ENCODE data around the gene TFDP2.
"Not testable (repeated sequence)": the region's sequence is repeated elsewhere in the genome, so short reads cannot be mapped to it uniquely, and the experiment has no call there.

TFDP2 gene

DNA sequence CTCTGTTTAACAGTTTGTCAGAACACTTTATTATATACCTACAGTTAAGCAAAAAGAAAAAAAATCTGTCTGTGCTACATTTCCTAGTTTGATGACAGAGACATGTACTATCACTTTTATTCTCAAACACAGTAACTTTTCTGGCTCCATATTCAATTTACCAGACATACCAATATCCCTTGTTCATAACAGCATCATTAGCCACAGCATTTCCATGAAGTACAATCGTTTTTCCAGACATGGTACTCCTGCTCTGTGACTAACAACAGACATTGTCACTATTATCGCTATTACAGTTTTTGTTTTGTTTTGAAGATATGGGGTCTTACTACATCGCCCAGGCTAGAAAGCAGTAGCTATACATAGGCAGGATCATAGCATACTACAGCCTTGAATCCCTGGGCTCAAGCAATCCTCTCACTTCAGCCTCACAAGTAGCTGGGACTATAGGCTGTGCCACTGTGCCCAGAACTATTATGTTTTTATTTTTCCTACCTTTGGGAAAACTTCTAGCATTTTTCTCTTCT is 14.5 kb downstream of the TFDP2 start:
- in situ Hi-C loops (cut with MboI; ENCODE audit: low pct_unique_long_range_greater_than_20kb, low sequenced_read_pairs): no loop called here
- no peak for DNase-seq

DNA sequence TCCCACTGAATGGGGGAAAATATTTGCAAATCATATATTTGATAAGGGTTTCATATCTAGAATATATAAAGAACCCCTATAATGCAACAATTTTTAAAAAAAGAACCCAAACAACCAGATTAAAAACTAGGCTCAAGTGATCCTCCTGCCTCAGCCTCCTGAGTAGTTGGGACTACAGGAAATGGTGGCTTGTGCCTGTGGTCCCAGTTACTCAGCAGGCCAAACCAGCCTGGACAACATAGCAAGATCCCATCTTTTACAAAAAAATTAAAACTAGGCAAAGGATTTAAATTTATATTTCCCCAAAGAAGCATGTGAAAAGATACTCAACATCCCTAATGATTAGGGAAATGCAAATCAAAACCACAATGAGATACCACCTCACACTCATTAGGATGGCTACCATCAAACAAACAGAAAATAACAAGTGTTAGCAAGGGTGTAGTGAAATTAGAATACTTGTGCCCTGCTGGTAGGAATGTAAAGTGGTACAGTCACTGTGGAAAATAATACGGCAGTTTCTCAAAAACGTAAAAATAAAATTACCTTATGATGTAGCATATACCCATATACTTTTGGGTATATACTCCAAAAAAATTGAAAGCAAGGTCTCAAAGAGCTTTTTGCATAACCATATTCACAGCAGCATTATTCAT is 19.7 kb downstream of the TFDP2 start:
- DNase-seq: no peak
- in situ Hi-C loops (cut with MboI; ENCODE audit: low pct_unique_long_range_greater_than_20kb, low sequenced_read_pairs): no loop called here

DNA sequence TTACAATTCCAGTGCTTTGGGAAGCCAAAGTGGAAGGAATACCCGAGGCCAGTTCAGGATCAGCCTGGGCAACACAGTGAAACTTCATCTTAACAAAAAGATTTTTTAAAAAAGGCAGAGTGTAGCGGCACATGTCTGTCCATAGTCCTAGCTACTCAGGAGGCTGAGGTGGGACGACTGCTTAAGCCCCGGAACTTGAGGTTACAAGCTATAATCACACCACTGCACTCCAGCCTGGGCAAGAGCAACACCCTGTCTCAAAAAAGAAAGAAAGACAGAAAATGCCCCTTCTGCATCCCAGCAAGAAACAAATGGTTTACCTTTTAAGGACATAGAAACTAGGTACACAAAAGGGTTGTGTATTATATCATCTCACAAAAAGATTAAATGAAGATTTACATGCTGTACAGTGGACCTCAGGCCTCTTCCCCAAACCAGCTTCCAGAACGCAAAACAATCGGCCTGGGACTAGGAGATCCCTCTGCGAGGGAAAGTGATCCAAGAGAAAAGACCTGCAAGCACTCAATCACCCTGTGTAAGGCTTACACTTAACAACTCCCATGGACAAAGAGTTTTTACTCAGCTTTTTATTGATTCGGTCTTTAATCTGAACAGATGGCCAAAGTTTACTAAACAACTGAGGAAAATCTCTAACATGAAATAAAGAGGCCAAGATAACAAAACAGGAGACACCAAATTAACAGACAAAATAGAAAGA is 21.2 kb downstream of the TFDP2 start:
- no peak for DNase-seq
- in situ Hi-C loops (cut with MboI; ENCODE audit: low pct_unique_long_range_greater_than_20kb, low sequenced_read_pairs): no loop called here

DNA sequence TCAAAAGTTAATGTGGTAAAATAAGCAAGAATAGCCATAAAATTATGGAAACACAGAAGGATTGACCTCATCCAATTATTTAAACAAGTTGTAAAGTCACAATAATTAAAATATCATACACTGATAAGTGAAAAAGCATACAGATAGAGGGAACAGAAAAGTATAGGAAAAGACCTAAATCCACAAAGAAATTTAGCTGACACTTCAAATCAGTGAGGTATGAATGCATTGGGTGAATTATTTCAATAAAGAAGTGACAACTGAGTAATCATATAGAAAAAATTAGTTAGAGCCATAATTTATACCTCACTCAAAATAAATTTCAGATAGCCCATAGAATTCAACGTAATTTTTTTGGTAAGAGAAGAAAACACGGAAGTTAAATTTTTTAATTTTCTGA is 25.1 kb downstream of the TFDP2 start:
- in situ Hi-C loops (cut with MboI; ENCODE audit: low pct_unique_long_range_greater_than_20kb, low sequenced_read_pairs): no loop called here
- no peak for DNase-seq

DNA sequence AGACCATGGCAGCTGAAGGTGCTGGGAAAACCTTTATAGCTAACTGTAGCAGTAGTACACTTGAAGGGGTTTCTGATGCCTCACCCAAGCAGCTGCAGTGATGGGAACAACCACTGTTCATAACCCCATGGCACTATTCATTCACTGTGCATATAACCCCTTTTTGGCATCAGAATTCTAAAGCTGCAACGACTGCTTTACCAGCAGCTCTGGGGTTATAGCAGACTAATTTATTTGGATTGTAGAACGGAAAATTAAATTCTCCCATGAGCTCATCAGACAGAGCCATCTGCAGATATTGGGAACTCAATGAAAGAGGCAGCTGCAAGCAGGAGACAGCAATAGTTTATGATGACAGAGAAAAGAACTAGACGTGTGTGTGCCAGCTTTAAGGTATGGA is 28.6 kb downstream of the TFDP2 start:
- in situ Hi-C loops (cut with MboI; ENCODE audit: low pct_unique_long_range_greater_than_20kb, low sequenced_read_pairs): no loop called here
- no peak for DNase-seq

DNA sequence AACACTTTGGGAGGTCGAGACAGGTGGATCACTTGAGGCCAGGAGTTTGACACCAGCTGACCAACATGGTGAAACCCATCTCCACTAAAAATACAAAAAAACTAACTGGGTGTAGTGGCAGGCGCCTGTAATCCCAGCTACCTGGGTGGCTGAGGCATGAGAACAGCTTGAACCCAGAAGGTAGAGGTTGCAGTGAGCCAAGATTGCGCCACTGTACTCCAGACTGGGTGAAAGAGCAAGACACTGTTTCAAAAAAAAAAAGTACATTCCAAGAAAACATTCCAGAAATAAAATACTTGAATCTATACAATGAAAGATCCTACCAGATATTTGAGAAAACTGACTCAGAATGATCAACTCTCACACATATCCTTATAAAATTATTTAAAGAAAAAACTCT is 30.4 kb downstream of the TFDP2 start:
- in situ Hi-C loops (cut with MboI; ENCODE audit: low pct_unique_long_range_greater_than_20kb, low sequenced_read_pairs): no loop called here
- no peak for DNase-seq

DNA sequence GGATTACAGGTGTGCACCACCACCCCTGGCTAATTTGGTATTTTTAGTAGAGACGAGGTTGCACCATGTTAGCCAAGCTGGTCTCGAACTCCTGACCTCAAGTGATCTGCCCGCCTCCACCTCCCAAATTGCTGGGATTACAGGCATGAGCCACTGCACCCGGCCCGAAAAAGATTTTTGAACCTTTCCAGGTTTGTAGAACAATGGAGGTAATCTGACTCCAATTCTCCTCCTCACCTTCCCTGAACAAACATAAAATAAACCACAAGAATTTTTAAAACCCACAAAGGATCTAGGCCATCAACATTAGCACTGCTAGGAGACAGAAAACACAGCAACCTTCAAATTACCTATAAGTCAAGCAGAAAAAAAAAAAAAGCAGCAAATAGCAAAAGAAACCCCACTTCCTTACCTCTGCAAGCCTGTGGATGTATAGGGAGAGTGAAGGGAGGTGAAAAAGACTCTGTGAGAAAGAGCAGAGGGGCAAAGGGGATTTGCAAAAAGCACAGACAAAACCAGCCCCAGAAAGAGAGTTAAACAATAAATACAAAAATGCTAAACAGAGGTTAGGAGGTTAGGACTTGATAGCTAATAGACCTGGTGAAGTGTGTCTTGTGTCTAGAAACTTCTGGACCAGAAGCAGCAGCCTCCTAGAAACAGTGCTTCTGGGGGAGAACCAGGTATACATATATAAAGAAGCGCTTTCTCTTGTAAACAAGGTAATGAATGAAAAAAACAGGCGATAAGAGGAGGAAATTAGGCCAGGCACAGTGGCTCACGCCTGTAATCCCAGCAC is 32.1 kb downstream of the TFDP2 start:
- peak; percentile 86 for DNase-seq
- in situ Hi-C loops (cut with MboI; ENCODE audit: low pct_unique_long_range_greater_than_20kb, low sequenced_read_pairs): no loop called here

DNA sequence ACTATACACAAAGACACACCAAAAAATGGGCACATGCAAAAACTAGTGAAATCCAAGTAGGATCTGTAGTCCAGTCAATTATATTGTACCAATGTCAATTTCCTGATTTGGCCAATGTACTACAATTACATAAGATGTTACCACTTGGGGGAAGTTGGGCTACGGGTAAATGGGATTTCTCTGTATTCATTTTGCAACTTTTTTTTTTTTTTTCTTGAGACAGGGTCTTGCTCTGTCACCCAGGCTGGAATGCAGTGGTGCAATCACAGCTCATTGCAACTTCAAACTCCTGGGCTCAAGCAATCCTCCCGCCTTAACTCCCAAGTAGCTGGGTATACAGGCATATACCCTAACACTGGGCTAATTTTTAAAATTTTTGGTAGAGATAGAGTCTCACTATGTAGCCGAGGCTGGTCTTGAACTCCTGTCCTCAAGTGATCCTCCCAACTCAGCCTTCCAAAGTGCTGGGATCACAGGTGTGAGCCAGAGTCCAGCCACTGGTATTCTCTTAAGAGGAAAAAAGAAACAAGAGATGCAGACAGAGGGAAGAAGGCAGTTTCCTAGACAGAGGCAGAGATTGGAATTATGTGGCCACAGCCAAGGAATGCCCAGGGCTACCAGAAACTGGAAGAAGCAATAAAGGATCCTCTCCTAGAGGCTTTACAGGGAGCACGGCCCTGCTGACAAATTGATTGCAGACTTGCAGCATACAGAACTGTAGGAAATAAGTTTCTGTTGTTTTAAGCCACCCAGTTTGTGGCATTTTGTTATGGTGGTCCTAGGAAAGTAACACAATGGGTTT is 33.3 kb downstream of the TFDP2 start:
- in situ Hi-C loops (cut with MboI; ENCODE audit: low pct_unique_long_range_greater_than_20kb, low sequenced_read_pairs): no loop called here
- no peak for DNase-seq

DNA sequence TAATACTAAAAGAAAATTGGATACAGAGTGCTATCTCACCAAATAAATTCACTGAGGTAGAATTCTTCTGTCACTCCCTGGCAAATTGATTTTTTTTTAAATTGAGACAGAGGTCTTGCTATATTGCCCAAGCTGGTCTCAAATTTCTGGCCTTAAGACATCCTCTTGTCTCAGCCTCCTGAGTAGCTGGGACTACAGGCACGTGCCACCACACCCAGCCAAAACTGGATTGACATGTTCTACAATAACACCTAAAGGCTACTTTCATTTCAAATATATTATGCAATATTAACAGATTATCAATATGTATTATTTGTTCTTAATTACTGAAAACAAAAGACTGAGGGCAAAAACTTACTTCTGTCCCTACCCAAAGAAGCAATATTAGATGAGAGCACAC is 36.7 kb downstream of the TFDP2 start:
- DNase-seq: no peak
- in situ Hi-C loops (cut with MboI; ENCODE audit: low pct_unique_long_range_greater_than_20kb, low sequenced_read_pairs): no loop called here

DNA sequence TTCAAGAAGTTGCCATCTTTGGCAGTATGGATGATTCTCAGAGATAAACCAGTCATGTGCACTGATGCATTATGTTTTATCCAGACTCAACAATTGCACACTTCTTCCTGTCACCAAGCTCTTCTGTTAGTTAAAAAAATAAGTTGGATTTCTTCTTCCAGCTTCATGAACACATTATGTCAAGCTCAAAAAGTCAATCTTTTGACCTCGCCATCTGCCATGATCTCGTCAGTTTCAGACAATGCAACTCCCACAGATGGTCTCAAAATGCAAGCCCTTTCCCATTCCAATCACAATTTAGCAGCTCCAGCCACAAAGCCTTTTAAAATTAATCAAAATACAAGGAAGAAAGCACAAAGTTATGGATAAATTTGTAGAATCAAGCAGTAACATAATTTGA is 42.8 kb downstream of the TFDP2 start:
- DNase-seq: no peak
- in situ Hi-C loops (cut with MboI; ENCODE audit: low pct_unique_long_range_greater_than_20kb, low sequenced_read_pairs): no loop called here

DNA sequence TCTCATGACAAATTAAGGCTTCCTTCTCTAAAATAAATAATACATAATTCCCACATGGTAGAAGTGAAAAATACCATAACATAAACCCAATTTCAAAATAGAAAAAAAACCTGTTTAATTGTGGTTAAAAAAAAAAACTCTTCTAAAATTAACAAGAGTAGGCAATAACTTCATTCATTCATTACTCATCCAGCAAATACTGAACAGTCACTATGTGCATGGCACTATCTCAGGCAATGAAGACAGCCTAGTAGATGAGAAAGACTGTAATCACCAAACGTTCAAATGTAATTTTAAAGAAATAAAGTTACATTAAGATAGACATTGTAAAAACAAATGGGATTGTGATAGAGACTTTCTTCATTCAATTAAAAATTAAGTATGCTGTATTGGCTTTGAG is 43.4 kb downstream of the TFDP2 start:
- in situ Hi-C loops (cut with MboI; ENCODE audit: low pct_unique_long_range_greater_than_20kb, low sequenced_read_pairs): no loop called here
- no peak for DNase-seq

DNA sequence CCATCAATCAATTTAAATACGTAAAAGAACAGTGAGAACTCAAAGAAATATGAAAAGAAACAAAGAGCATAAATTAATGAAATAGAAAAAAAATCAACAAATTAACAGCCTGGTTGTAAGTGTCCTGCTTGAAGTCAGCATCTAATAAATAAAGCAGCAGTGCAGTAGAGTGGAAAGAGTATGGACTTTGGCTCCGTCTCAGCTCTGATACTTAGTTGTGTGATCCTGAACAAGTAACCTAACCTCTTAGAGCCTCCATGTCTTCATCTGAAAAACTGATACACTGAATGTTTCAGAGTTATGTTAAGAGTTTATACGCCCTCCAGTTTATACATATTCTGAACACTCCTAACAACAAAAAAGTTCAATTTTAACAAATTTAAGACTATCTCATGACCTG is 44.6 kb downstream of the TFDP2 start:
- no peak for DNase-seq
- in situ Hi-C loops (cut with MboI; ENCODE audit: low pct_unique_long_range_greater_than_20kb, low sequenced_read_pairs): no loop called here

DNA sequence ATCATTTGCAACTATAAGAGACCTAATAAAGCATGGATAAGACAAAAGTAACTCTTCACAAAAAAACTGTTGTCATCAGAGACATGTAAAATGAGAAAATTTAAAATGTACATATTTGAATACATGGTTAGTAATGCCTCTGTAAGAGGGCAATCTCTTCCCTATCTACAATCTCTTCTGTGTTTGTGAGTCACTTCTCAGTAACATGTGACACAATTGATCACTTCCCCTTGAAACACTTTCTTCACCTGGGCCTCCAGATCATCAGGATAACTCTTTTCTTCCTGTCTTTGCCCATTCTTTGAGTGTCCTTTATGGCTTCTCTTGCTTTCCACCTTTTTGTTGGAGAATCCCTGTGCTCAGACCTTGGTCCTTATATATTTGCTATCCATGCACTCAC is 50.4 kb downstream of the TFDP2 start:
- in situ Hi-C loops (cut with MboI; ENCODE audit: low pct_unique_long_range_greater_than_20kb, low sequenced_read_pairs): no loop called here
- DNase-seq: peak; percentile 27

DNA sequence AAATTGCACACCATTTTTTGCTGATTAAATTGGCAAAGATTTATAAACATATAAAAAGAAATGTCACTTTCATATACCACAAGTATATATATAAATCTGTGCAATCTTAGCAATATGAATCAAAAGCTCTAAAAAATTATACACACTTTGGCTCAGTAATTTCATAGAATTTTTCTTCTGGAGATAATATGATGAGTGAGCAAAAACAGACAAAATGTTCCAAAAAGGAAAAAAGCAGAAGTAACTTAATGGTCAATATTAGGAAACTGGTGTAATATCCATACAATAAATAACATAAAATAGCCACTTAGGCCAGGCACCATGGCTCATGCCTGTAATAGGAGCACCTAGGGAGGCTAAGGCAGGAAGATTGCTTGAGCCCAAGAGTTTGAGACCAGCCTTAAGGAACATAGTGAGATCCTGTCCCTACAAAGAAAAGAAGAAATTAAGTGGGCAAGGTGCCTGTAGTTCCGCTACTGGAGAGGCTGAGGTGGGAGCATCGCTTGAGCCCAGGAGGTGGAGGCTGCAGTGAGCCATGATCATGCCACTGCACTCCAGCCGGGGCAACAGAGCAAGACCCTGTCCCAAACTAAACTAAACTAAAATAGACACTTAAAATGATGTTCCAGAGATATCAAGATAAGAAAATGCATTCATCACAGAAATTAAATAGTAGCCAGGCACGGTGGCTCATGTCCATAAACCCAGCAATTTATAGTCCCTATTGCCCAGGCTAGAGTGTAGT is 52.1 kb downstream of the TFDP2 start:
- DNase-seq: no peak
- in situ Hi-C loops (cut with MboI; ENCODE audit: low pct_unique_long_range_greater_than_20kb, low sequenced_read_pairs): no loop called here

DNA sequence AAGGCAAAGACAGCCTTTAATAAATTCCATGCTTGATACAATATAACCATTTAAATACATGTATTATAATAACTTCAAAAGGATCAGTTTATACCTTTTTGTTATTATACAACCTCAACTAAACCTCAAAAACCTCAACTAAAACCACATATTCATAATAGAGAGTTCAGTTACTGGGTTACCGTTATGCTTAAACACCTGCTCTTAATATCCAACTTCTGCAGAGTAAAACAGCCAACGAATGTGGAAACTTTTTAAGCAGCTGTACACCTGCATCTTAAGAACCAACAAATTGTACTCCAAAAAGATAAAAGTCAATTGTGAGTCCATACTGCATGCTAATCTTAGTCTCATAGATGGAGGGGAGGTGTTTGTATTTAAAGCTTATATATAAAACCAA is 53.5 kb downstream of the TFDP2 start:
- no peak for DNase-seq
- in situ Hi-C loops (cut with MboI; ENCODE audit: low pct_unique_long_range_greater_than_20kb, low sequenced_read_pairs): no loop called here

DNA sequence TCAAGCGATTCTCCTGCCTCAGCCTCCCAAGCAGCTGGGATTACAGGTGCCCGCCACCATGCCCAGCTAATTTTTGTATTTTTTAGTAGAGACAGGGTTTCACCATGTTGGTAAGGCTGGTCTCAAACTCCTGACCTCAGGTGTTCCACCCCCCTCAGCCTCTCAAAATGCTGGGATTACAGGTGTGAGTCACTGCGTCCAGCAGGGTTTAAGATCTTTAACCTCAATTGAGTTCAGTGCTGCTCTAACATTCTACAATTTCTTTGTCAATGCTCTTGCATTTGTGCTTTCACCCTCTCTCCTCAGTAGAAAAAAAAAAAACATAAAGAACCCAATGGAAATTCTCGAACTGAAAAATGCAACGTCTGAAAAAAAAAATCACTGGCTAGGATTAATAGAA is 60.4 kb downstream of the TFDP2 start:
- in situ Hi-C loops (cut with MboI; ENCODE audit: low pct_unique_long_range_greater_than_20kb, low sequenced_read_pairs); DNase-seq: not testable (repeated sequence)

DNA sequence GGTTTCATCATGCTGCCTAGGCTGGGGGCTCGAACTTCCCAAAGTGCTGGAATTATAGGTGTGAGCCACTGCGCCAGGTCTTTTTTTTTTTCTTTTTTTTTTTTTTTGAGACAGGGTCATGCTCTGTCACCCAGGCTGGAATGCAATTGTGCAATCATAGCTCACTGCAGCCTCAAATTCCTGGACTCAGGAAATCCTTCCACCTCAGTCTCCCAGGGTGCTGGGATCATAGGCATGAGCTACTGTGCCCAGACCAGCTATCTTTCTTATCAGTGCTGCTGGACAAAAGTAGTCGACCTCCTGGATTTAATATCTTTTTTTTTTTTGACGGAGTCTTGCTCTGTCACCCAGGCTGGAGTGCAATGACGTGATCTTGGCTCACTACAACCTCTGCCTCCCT is 60.8 kb downstream of the TFDP2 start:
- in situ Hi-C loops (cut with MboI; ENCODE audit: low pct_unique_long_range_greater_than_20kb, low sequenced_read_pairs): no loop called here

DNA sequence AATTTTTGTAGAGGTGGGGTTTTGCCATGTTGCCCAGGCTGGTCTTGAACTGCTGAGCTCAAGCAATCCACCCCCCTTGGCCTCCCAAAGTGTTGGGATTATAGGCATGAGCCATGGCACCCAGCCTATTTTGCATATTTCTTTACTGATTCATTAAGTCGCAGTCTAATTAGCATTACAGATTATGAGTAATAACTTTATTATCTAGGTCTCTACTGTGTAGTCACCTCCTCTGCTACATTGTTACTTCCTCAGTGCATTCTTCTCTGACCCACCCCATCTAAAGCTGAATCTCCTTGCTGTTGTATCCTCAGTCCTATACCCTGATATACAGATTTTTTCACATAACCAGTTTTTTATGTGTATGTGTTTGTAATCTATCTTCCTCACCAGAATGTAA is 61.7 kb downstream of the TFDP2 start:
- DNase-seq: no peak
- in situ Hi-C loops (cut with MboI; ENCODE audit: low pct_unique_long_range_greater_than_20kb, low sequenced_read_pairs): no loop called here

More for the DNA sequence above, 60.8 kb downstream of the TFDP2 start:
- DNase-seq: no peak

Data from KBM-7 (cell line).